Effector CD8-positive, alpha-beta T cell (primary cell): ENCODE data around the gene OPA1.
"Not testable (repeated sequence)": the region's sequence is repeated elsewhere in the genome, so short reads cannot be mapped to it uniquely, and the experiment has no call there.

Source experiments
- DNase-seq: peaks from one replicate; lab custom pipeline; 2025; lab: John Stamatoyannopoulos, UW

Gene OPA1

GRCh38 chr3:193589129-193589528 lies 3.9 kb upstream of the OPA1 start:
- no peak for DNase-seq

- no peak for DNase-seq
Measured at GRCh38 chr3:193589616-193590015, 3.4 kb upstream of the OPA1 start.

GRCh38 chr3:193590088-193590856 lies 2.7 kb upstream of the OPA1 start:
- no peak for DNase-seq

- DNase-seq: peak; percentile 4
Measured at GRCh38 chr3:193593668-193594030, 641 bp downstream of the OPA1 start.

GRCh38 chr3:193594946-193595689 lies 2.1 kb downstream of the OPA1 start:
- DNase-seq: no peak

GRCh38 chr3:193595939-193596487 lies 3.0 kb downstream of the OPA1 start:
- no peak for DNase-seq

GRCh38 chr3:193598202-193598601 lies 5.2 kb downstream of the OPA1 start:
- DNase-seq: no peak

- no peak for DNase-seq
Measured at GRCh38 chr3:193599393-193599792, 6.4 kb downstream of the OPA1 start.

- peak; percentile 37 for DNase-seq
Measured at GRCh38 chr3:193605876-193606275, 12.9 kb downstream of the OPA1 start.

- not testable (repeated sequence) for DNase-seq
Measured at GRCh38 chr3:193606892-193607291, 13.9 kb downstream of the OPA1 start.

GRCh38 chr3:193610516-193610915 lies 17.5 kb downstream of the OPA1 start:
- DNase-seq: not testable (repeated sequence)

- DNase-seq: no peak
Measured at GRCh38 chr3:193614430-193614829, 21.4 kb downstream of the OPA1 start.

- no peak for DNase-seq
Measured at GRCh38 chr3:193617628-193618027, 24.6 kb downstream of the OPA1 start.

- DNase-seq: no peak
Measured at GRCh38 chr3:193620057-193620456, 27.0 kb downstream of the OPA1 start.

- no peak for DNase-seq
Measured at GRCh38 chr3:193620650-193621049, 27.6 kb downstream of the OPA1 start.

- DNase-seq: no peak
Measured at GRCh38 chr3:193621127-193621526, 28.1 kb downstream of the OPA1 start.

GRCh38 chr3:193630005-193630404 lies 37.0 kb downstream of the OPA1 start:
- no peak for DNase-seq

- DNase-seq: no peak
Measured at GRCh38 chr3:193637831-193638230, 44.8 kb downstream of the OPA1 start.

- DNase-seq: no peak
Measured at GRCh38 chr3:193638833-193639232, 45.8 kb downstream of the OPA1 start.

- DNase-seq: no peak
Measured at GRCh38 chr3:193640165-193640715, 47.2 kb downstream of the OPA1 start.

GRCh38 chr3:193640728-193641439 lies 47.9 kb downstream of the OPA1 start:
- no peak for DNase-seq

GRCh38 chr3:193641440-193641775 lies 48.4 kb downstream of the OPA1 start:
- DNase-seq: no peak
